ENCODE data around the gene ADCY2. TPM values are rescaled to one million over a fixed set of nuclear protein-coding genes. Genes with fewer than 3 reads are reported as not detected.

The ADCY2 gene
- polyA plus RNA-seq, 1 of the 3 experiments (the other 2 are of a cell fraction), result not detected

DNA sequence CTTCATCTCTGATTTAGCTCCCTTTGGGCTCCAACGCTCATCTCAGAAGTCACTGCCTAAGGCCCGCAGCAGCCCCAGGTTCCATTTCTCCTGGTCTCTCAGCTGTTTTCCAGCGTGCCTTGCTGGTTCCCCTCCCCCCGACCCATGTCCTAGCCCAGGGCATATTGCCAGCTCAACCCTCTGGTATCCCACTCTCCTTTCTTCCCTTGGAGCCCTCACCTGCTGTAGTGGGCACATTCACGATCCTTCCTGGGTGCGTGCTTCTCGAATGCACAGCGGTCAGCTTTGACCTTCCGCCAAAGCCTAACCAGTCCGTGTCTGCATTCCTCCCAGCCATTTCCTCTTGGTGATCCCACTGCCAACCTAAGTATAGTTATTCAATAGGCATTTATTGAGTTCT lies 418.9 kb downstream of the ADCY2 start:
- TF ChIP-seq, protein P1, sequence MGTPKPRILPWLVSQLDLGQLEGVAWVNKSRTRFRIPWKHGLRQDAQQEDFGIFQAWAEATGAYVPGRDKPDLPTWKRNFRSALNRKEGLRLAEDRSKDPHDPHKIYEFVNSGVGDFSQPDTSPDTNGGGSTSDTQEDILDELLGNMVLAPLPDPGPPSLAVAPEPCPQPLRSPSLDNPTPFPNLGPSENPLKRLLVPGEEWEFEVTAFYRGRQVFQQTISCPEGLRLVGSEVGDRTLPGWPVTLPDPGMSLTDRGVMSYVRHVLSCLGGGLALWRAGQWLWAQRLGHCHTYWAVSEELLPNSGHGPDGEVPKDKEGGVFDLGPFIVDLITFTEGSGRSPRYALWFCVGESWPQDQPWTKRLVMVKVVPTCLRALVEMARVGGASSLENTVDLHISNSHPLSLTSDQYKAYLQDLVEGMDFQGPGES (IDR thresholded peaks at IDR 0.05; ENCODE audit: low read depth, low read length), result no peak
- TF ChIP-seq, protein P2, sequence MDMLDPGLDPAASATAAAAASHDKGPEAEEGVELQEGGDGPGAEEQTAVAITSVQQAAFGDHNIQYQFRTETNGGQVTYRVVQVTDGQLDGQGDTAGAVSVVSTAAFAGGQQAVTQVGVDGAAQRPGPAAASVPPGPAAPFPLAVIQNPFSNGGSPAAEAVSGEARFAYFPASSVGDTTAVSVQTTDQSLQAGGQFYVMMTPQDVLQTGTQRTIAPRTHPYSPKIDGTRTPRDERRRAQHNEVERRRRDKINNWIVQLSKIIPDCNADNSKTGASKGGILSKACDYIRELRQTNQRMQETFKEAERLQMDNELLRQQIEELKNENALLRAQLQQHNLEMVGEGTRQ (IDR thresholded peaks at IDR 0.05; ENCODE audit: borderline replicate concordance, low read depth, low read length), result no peak
- no peak for TF ChIP-seq MXI1 (IDR thresholded peaks at IDR 0.05; ENCODE audit: low read depth, low read length)
- TF ChIP-seq SIN3A (IDR thresholded peaks at IDR 0.05; ENCODE audit: borderline replicate concordance, low read depth, low read length), result no peak
- TF ChIP-seq EZH2phosphoT487 (IDR thresholded peaks at IDR 0.05; ENCODE audit: borderline replicate concordance, low read depth), result no peak
- TF ChIP-seq CHD2 (IDR thresholded peaks at IDR 0.05; ENCODE audit: low read length, partially characterized antibody), result no peak
- TF ChIP-seq YY1 (IDR thresholded peaks at IDR 0.05; ENCODE audit: low read depth), result no peak
- TF ChIP-seq, protein P3, sequence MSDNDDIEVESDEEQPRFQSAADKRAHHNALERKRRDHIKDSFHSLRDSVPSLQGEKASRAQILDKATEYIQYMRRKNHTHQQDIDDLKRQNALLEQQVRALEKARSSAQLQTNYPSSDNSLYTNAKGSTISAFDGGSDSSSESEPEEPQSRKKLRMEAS (IDR thresholded peaks at IDR 0.05; ENCODE audit: low read depth), result no peak
- TF ChIP-seq RFX5 (IDR thresholded peaks at IDR 0.05; ENCODE audit: low read length), result no peak
- TF ChIP-seq TEAD4 (IDR thresholded peaks at IDR 0.05; ENCODE audit: borderline replicate concordance, insufficient read depth), result no peak
- no peak for TF ChIP-seq NFIC (IDR thresholded peaks at IDR 0.05; ENCODE audit: borderline replicate concordance)
- TF ChIP-seq EP300 (IDR thresholded peaks at IDR 0.05; ENCODE audit: borderline replicate concordance in 1 of 2, low read depth in 1 of 2, low read length in 1 of 2), result no peak
- TF ChIP-seq, protein P4, sequence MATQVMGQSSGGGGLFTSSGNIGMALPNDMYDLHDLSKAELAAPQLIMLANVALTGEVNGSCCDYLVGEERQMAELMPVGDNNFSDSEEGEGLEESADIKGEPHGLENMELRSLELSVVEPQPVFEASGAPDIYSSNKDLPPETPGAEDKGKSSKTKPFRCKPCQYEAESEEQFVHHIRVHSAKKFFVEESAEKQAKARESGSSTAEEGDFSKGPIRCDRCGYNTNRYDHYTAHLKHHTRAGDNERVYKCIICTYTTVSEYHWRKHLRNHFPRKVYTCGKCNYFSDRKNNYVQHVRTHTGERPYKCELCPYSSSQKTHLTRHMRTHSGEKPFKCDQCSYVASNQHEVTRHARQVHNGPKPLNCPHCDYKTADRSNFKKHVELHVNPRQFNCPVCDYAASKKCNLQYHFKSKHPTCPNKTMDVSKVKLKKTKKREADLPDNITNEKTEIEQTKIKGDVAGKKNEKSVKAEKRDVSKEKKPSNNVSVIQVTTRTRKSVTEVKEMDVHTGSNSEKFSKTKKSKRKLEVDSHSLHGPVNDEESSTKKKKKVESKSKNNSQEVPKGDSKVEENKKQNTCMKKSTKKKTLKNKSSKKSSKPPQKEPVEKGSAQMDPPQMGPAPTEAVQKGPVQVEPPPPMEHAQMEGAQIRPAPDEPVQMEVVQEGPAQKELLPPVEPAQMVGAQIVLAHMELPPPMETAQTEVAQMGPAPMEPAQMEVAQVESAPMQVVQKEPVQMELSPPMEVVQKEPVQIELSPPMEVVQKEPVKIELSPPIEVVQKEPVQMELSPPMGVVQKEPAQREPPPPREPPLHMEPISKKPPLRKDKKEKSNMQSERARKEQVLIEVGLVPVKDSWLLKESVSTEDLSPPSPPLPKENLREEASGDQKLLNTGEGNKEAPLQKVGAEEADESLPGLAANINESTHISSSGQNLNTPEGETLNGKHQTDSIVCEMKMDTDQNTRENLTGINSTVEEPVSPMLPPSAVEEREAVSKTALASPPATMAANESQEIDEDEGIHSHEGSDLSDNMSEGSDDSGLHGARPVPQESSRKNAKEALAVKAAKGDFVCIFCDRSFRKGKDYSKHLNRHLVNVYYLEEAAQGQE (IDR thresholded peaks at IDR 0.05; ENCODE audit: low read depth, low read length), result no peak
- TF ChIP-seq MEF2A (IDR thresholded peaks at IDR 0.05; ENCODE audit: borderline replicate concordance, low read depth), result no peak
- no peak for TF ChIP-seq RXRA (IDR thresholded peaks at IDR 0.05; ENCODE audit: borderline replicate concordance, low read depth)
- no peak for TF ChIP-seq JUND (IDR thresholded peaks at IDR 0.05)
- TF ChIP-seq NRF1 (IDR thresholded peaks at IDR 0.05; ENCODE audit: low read depth, low read length), result no peak
- DNase-seq, result no peak
- Histone ChIP-seq H3K9me2 (no peaks in the 10 kb centered on the region), H3F3A (replicated peaks; ENCODE audit: insufficient read depth) (no peaks in the 10 kb centered on the region), H3K9me3 (no peaks in the 10 kb centered on the region), H3K27ac (ENCODE audit: low read depth in 2 of 2, low read length in 1 of 2) (no peak overlapping the region), H3K27me3 (ENCODE audit: insufficient read depth) (peaks cover 46% of the 10 kb centered on the region; the same call in 1 of the 2 replicates), H3K4me3 (ENCODE audit: low read depth in 2 of 2, low read length in 1 of 2) (no peak overlapping the region), H3K4me2 (no peak overlapping the region), H3K4me1 (ENCODE audit: control insufficient read depth in 1 of 2, insufficient read depth in 2 of 2, low read depth in 1 of 2, low read length in 1 of 2) (no peaks in the 10 kb centered on the region; a peak in 1 of 4 replicates), H3K36me3 (replicated peaks in 1 of 2; ENCODE audit: control insufficient read depth in 1 of 2, insufficient read depth in 2 of 2, low read length in 1 of 2) (no peaks in the 10 kb centered on the region), H3K79me2 (ENCODE audit: insufficient read depth) (no peaks in the 10 kb centered on the region), H4K20me1 (ENCODE audit: insufficient read depth) (no peaks in the 10 kb centered on the region), H3K9ac (no peak overlapping the region), H2AFZ (ENCODE audit: low read depth) (no peak overlapping the region)
- ChIA-PET POLR2A (no interaction called here), CTCF (interaction anchor here (1.1 to 5.2 kb wide), 3 partner anchors 13 to 976 kb away, joined by 3 to 39 read pairs (median 13); no protein-coding TSS in a partner anchor)
- WGBS (ENCODE audit: low lambda C conversion rate), result 51% methylated on average over 10 of the region's 10 CpGs

All from SK-N-SH (cell line).